ENCODE results near the gene TDO2. TPM values are rescaled to one million over a fixed set of nuclear protein-coding genes. Genes with fewer than 3 reads are reported as not detected.

Gene TDO2
- total RNA-seq, 1 experiment from 2014 or later: 0.13 TPM

GRCh38 chr4:155966171-155966570 is 62.7 kb downstream of the TDO2 start:
- DNase-seq (ENCODE audit: low spot score) (no peak), ATAC-seq (no peak)
- Mint-ChIP-seq H3K27ac (no peak overlapping the region), H3K4me3 (no peak overlapping the region), H3K27me3 (ENCODE audit: low read depth) (no peaks in the 10 kb centered on the region), H3K4me1 (peaks cover 2% of the 10 kb centered on the region; the same call in 1 of the 2 replicates), H3K36me3 (no peaks in the 10 kb centered on the region; the same call in 1 of the 2 replicates), H3K9me3 (peaks cover 16% of the 10 kb centered on the region)
- no peak for TF ChIP-seq NR3C1 (CRISPR knock-in tag; conservative IDR thresholded peaks at IDR 0.05; ENCODE audit: low read depth)
- TF ChIP-seq JUN (CRISPR knock-in tag; IDR thresholded peaks at IDR 0.05): no peak
- no peak for TF ChIP-seq ZBTB43 (CRISPR knock-in tag; IDR thresholded peaks at IDR 0.05)
- TF ChIP-seq IRF1 (CRISPR knock-in tag; IDR thresholded peaks at IDR 0.05): no peak
- no peak for TF ChIP-seq CDX4 (CRISPR knock-in tag; IDR thresholded peaks at IDR 0.05; ENCODE audit: borderline replicate concordance)
- no peak for TF ChIP-seq ZNF317 (CRISPR knock-in tag; IDR thresholded peaks at IDR 0.05; ENCODE audit: borderline replicate concordance, low read depth)
- no peak for TF ChIP-seq USF2 (CRISPR knock-in tag; IDR thresholded peaks at IDR 0.05)
- no peak for TF ChIP-seq RELA (CRISPR knock-in tag; IDR thresholded peaks at IDR 0.05; ENCODE audit: borderline replicate concordance)
- TF ChIP-seq ZNF532 (CRISPR knock-in tag; IDR thresholded peaks at IDR 0.05; ENCODE audit: borderline replicate concordance): no peak
- TF ChIP-seq KAT7 (CRISPR knock-in tag; IDR thresholded peaks at IDR 0.05; ENCODE audit: borderline replicate concordance): no peak
- TF ChIP-seq ATF3 (CRISPR knock-in tag; conservative IDR thresholded peaks at IDR 0.05): no peak
- ChIA-PET POLR2A (no interaction called here), CTCF (interaction anchor here (0.5 kb wide), 1 partner anchor 327 kb away, joined by 3 read pairs; no protein-coding TSS in a partner anchor)

- peaks cover 2% of the 10 kb centered on the region; the same call in 1 of the 2 replicates for H3K4me1 Mint-ChIP-seq
- H3K27ac Mint-ChIP-seq: no peak overlapping the region
- ChIA-PET POLR2A (no interaction called here), CTCF (interaction anchor here (0.5 kb wide), 1 partner anchor 326 kb away, joined by 3 read pairs; no protein-coding TSS in a partner anchor)
- no peak overlapping the region for H3K4me3 Mint-ChIP-seq
- no peak for TF ChIP-seq ESRRA (CRISPR knock-in tag; IDR thresholded peaks at IDR 0.05; ENCODE audit: borderline replicate concordance)
- TF ChIP-seq FOXP1 (CRISPR knock-in tag; IDR thresholded peaks at IDR 0.05; ENCODE audit: borderline replicate concordance): no peak
- no peak for TF ChIP-seq SOX15 (CRISPR knock-in tag; IDR thresholded peaks at IDR 0.05)
- no peaks in the 10 kb centered on the region for H3K27me3 Mint-ChIP-seq (ENCODE audit: low read depth)
- DNase-seq (ENCODE audit: low spot score): no peak
- no peaks in the 10 kb centered on the region; the same call in 1 of the 2 replicates for H3K36me3 Mint-ChIP-seq
- no peak for ATAC-seq
- H3K9me3 Mint-ChIP-seq: peaks cover 16% of the 10 kb centered on the region
These were observed 63.4 kb downstream of the TDO2 start for GRCh38 chr4:155966731-155967395.

Other genes with a start within 250 kb of the TDO2 start
- 0.11 to 0.20 TPM in 2 of 3 replicates, not detected in the other for gene GUCY1A1, start 236.8 kb upstream of the TDO2 start, total RNA-seq (2021)
- gene GUCY1B1, start 144.7 kb upstream of the TDO2 start, total RNA-seq (2021): 6.4 to 12.7 TPM (median 7.1 TPM) in 3 replicates
- gene ASIC5, start 37.4 kb upstream of the TDO2 start, total RNA-seq (2021): not detected in 3 replicates
- 1.1 to 1.3 TPM (median 1.2 TPM) in 3 replicates for gene CTSO, start 50.2 kb downstream of the TDO2 start, total RNA-seq (2021)